T-helper 9 cell (primary cell): ENCODE results near the gene MAN2A1.
"Not testable (repeated sequence)": the region's sequence is repeated elsewhere in the genome, so short reads cannot be mapped to it uniquely, and the experiment has no call there.

Source experiments
- DNase-seq: peaks from one replicate; pipeline ENCODE4 v3.0.0-alpha.2; 2020

MAN2A1 gene

GRCh38 chr5:109832207-109833188 is 142.8 kb downstream of the MAN2A1 start:
- not testable (repeated sequence) for DNase-seq

- no peak for DNase-seq
Observed at GRCh38 chr5:109833946-109834345, 144.2 kb downstream of the MAN2A1 start.

- DNase-seq, result no peak
Observed at GRCh38 chr5:109836280-109836679, 146.6 kb downstream of the MAN2A1 start.

- DNase-seq, result no peak
Observed at GRCh38 chr5:109837231-109837861, 147.6 kb downstream of the MAN2A1 start.

- DNase-seq, result no peak
Observed at GRCh38 chr5:109838157-109838556, 148.4 kb downstream of the MAN2A1 start.

GRCh38 chr5:109844148-109844547 is 154.4 kb downstream of the MAN2A1 start:
- no peak for DNase-seq

GRCh38 chr5:109844695-109845094 is 155.0 kb downstream of the MAN2A1 start:
- no peak for DNase-seq

GRCh38 chr5:109848130-109848529 is 158.4 kb downstream of the MAN2A1 start:
- no peak for DNase-seq

GRCh38 chr5:109849478-109850088 is 159.9 kb downstream of the MAN2A1 start:
- DNase-seq, result no peak

GRCh38 chr5:109852371-109853155 is 162.8 kb downstream of the MAN2A1 start:
- DNase-seq, result no peak

- no peak for DNase-seq
Observed at GRCh38 chr5:109853377-109853776, 163.7 kb downstream of the MAN2A1 start.

GRCh38 chr5:109855056-109855455 is 165.3 kb downstream of the MAN2A1 start:
- no peak for DNase-seq

GRCh38 chr5:109857405-109858031 is 167.8 kb downstream of the MAN2A1 start:
- DNase-seq, result no peak

GRCh38 chr5:109859537-109859936 is 169.8 kb downstream of the MAN2A1 start:
- DNase-seq, result no peak

- no peak for DNase-seq
Observed at GRCh38 chr5:109862301-109862700, 172.6 kb downstream of the MAN2A1 start.

GRCh38 chr5:109863752-109864151 is 174.0 kb downstream of the MAN2A1 start:
- DNase-seq, result no peak

GRCh38 chr5:109865637-109866036 is 175.9 kb downstream of the MAN2A1 start:
- DNase-seq, result no peak

GRCh38 chr5:109866051-109866450 is 176.3 kb downstream of the MAN2A1 start:
- no peak for DNase-seq

GRCh38 chr5:109868737-109869136 is 179.0 kb downstream of the MAN2A1 start:
- no peak for DNase-seq

- DNase-seq, result no peak
Observed at GRCh38 chr5:109873687-109874086, 184.0 kb downstream of the MAN2A1 start.

GRCh38 chr5:109874108-109874507 is 184.4 kb downstream of the MAN2A1 start:
- DNase-seq, result no peak

GRCh38 chr5:109876030-109876725 is 186.5 kb downstream of the MAN2A1 start:
- no peak for DNase-seq
